GM12891 (cell line): ENCODE results near the gene MATR3.

Experiments used
- POLR2A ChIP-seq: IDR thresholded peaks from 2 replicates; pipeline ENCODE4 v1.6.1; 2011; ENCODE audit warnings: low read depth, low read length, control low read depth
- POLR2AphosphoS5 ChIP-seq: IDR thresholded peaks from 2 replicates; pipeline ENCODE4 v1.6.1; 2011; ENCODE audit warnings: low read depth, low read length, control low read depth
- TAF1 ChIP-seq: IDR thresholded peaks from 2 replicates; pipeline ENCODE4 v1.6.1; 2011; ENCODE audit warnings: low read depth, low read length, control low read depth

- peak; percentile 33; the same call in 1 of the 2 replicates for TF ChIP-seq POLR2A
- no peak; the same call in 1 of the 2 replicates for TF ChIP-seq POLR2AphosphoS5
- no peak for TF ChIP-seq TAF1
Observed at GRCh38 chr5:139299486-139299885, 5.9 kb downstream of the MATR3 start.
